ENCODE measurements around the gene KRT85. TPM values are rescaled to one million over a fixed set of nuclear protein-coding genes. Genes with fewer than 3 reads are reported as not detected.

The KRT85 gene
- total RNA-seq, 2 donors from 2014 or later = not detected

DNA sequence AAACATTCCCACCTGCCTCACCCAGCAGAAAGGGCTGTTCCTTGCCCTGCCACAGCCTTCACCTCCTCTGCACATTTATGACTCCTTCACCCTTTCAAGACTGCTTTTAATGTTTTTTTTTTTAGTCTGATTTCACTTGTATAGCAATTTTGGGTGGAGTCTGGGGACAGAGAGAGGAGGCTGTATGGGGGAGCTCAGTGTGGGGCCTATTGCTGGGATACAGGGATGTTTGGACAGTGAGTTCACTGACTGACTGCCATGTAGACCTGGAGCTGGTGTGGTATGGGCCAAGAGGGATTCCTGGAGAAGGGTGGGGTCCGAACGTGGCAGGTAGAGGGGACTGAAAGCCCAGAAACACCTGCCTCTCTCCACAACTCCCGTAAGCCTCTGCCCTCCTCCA is 1.9 kb upstream of the KRT85 start:
- Histone ChIP-seq H3K4me1 (peaks cover 7% of the 10 kb centered on the region), H3K4me3 (no peak overlapping the region), H3K27ac (no peak overlapping the region), H3K9me3 (no peaks in the 10 kb centered on the region), H3K36me3 (replicated peaks in 1 of 2; ENCODE audit: insufficient read depth in 1 of 2, low read depth in 2 of 2) (no peaks in the 10 kb centered on the region), H3K27me3 (no peaks in the 10 kb centered on the region)
- ATAC-seq (no peak), DNase-seq (no peak)
- no peak for TF ChIP-seq POLR2A (IDR thresholded peaks at IDR 0.05)
- TF ChIP-seq, protein P1, sequence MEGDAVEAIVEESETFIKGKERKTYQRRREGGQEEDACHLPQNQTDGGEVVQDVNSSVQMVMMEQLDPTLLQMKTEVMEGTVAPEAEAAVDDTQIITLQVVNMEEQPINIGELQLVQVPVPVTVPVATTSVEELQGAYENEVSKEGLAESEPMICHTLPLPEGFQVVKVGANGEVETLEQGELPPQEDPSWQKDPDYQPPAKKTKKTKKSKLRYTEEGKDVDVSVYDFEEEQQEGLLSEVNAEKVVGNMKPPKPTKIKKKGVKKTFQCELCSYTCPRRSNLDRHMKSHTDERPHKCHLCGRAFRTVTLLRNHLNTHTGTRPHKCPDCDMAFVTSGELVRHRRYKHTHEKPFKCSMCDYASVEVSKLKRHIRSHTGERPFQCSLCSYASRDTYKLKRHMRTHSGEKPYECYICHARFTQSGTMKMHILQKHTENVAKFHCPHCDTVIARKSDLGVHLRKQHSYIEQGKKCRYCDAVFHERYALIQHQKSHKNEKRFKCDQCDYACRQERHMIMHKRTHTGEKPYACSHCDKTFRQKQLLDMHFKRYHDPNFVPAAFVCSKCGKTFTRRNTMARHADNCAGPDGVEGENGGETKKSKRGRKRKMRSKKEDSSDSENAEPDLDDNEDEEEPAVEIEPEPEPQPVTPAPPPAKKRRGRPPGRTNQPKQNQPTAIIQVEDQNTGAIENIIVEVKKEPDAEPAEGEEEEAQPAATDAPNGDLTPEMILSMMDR (IDR thresholded peaks at IDR 0.05) = no peak
- 67 to 72% methylated on average over 3 of the region's 3 CpGs for WGBS, 2 donors
- intact Hi-C loops (cut with DNase I) = no loop called here

DNA sequence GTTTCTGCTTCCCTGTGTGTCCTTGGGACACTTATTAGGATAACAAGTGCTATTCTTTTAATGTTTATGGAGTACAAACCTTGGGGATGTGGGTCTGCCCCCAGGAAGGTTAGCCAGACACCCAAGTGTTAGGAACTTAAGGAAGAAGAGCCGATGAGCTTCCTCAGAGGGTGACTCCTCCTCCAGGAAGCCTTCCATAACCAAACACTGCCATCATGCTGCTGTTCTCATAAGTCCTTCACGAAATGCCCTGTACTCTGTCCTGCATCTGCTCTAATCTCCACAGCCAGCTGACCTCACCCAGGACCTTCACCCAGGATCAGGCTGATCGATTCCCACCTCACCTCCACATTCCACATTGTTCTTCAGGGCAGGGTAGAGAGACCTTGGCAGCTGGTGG is 1.2 kb upstream of the KRT85 start:
- Histone ChIP-seq H3K27ac (no peak overlapping the region), H3K36me3 (replicated peaks in 1 of 2; ENCODE audit: insufficient read depth in 1 of 2, low read depth in 2 of 2) (no peaks in the 10 kb centered on the region), H3K27me3 (no peaks in the 10 kb centered on the region), H3K4me3 (no peak overlapping the region), H3K4me1 (peaks cover 7% of the 10 kb centered on the region), H3K9me3 (no peaks in the 10 kb centered on the region)
- 59 to 67% methylated on average over 3 of the region's 3 CpGs for WGBS, 2 donors
- no peak for TF ChIP-seq POLR2A (IDR thresholded peaks at IDR 0.05)
- TF ChIP-seq, protein P1 (IDR thresholded peaks at IDR 0.05) = no peak
- no peak for DNase-seq
- no peak for ATAC-seq
- intact Hi-C loops (cut with DNase I) = no loop called here

DNA sequence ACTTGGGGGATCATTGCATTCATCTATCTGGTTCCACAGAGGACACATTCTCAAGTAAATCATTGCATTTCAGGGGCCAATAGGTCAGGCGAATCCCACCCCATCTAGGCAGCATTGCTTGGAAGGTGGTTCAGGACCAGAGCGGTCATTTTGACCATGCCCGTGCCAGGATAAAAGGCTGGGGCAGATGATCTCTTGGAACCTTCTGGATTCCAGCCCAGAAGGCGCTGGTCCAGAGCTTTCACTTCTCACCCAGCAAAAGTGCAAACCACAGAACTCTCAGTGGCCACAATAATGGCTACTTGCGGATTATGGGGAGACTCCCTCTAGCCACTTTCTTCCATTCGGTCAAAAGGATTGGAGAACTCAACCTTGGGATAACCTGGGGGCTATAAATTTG is 595 bp upstream of the KRT85 start:
- DNase-seq (no peak), ATAC-seq (no peak)
- Histone ChIP-seq H3K27ac (no peak overlapping the region), H3K36me3 (replicated peaks in 1 of 2; ENCODE audit: insufficient read depth in 1 of 2, low read depth in 2 of 2) (no peaks in the 10 kb centered on the region), H3K27me3 (no peaks in the 10 kb centered on the region), H3K4me3 (no peak overlapping the region), H3K9me3 (no peaks in the 10 kb centered on the region), H3K4me1 (peaks cover 7% of the 10 kb centered on the region)
- 85 to 91% methylated on average over 5 to 6 of the region's 6 CpGs for WGBS, 2 donors
- intact Hi-C loops (cut with DNase I) = no loop called here
- no peak for TF ChIP-seq POLR2A (IDR thresholded peaks at IDR 0.05)
- TF ChIP-seq, protein P1 (IDR thresholded peaks at IDR 0.05) = no peak

DNA sequence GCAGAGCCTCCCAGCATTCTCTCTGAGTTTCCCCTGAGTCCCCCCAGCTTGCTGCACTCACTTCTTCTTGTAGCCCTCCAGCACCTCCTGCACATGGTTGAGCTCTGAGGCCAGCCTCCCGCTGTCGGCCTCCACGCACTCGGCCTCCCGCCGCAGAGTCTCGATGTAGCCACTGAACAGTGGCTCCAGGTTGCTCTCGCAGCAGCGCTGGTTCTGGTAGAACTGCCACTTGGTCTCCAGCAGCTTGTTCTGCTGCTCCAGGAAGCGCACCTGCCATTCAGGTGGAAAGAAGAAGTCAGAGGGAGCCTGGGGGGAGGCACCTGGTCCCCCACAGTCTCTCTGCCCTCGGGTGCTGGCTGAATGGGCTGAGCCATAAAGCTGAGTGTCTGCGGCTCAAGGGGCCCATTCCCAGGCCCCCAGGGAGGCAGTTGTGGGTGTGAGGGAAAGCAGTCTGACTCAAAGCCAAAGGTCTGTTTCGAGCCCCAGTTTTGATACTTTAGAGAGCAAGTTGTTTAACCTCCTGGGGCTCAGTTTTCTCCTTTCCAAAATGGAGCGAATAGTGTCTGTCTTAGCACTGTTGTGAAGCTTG is 2.3 kb downstream of the KRT85 start:
- H3K27me3 ChIP-seq = no peaks in the 10 kb centered on the region
- peaks cover 7% of the 10 kb centered on the region for H3K4me1 ChIP-seq
- no peak for TF ChIP-seq POLR2A (IDR thresholded peaks at IDR 0.05)
- TF ChIP-seq, protein P1 (IDR thresholded peaks at IDR 0.05) = no peak
- no peak for DNase-seq
- H3K27ac ChIP-seq = no peak overlapping the region
- no peaks in the 10 kb centered on the region for H3K36me3 ChIP-seq (replicated peaks in 1 of 2; ENCODE audit: insufficient read depth in 1 of 2, low read depth in 2 of 2)
- no peak overlapping the region for H3K4me3 ChIP-seq
- WGBS, 2 donors = 84 to 92% methylated on average over 11 to 14 of the region's 14 CpGs
- intact Hi-C loops (cut with DNase I) = no loop called here
- no peak for ATAC-seq
- no peaks in the 10 kb centered on the region for H3K9me3 ChIP-seq

DNA sequence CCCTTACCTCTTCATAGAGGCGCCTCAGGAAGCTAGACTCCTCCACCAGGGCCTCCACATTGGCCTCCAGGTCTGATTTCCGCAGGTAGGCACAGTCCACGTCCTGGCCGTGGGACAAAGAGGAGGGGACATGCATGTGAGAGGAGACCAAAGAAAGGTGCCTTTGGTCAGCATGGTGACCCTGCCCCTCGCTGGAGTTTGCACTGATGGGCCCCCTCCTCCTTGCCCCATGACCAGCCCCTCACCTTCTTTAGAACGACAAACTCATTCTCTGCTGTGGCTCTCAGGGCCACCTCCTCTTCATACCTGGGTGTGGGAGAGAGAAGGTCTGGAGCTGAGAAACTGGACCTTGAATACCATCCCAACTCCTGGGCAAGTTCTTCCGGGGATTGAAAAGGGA is 3.2 kb downstream of the KRT85 start:
- DNase-seq (no peak), ATAC-seq (no peak)
- Histone ChIP-seq H3K9me3 (no peaks in the 10 kb centered on the region), H3K4me1 (peaks cover 7% of the 10 kb centered on the region), H3K27ac (no peak overlapping the region), H3K27me3 (no peaks in the 10 kb centered on the region), H3K36me3 (replicated peaks in 1 of 2; ENCODE audit: insufficient read depth in 1 of 2, low read depth in 2 of 2) (no peaks in the 10 kb centered on the region), H3K4me3 (no peak overlapping the region)
- no peak for TF ChIP-seq POLR2A (IDR thresholded peaks at IDR 0.05)
- WGBS, 2 donors = 80 to 87% methylated on average over 7 of the region's 7 CpGs
- intact Hi-C loops (cut with DNase I) = no loop called here
